CD4-positive, alpha-beta T cell treated with Interleukin-15 for 1 hour (primary cell): Measurements from ENCODE around the gene PIK3R3.
"Not testable (repeated sequence)": the region's sequence is repeated elsewhere in the genome, so short reads cannot be mapped to it uniquely, and the experiment has no call there.

Experiments used
- DNase-seq: peaks from one replicate; pipeline ENCODE4 v3.0.0-alpha.2; 2020

PIK3R3 gene

DNA sequence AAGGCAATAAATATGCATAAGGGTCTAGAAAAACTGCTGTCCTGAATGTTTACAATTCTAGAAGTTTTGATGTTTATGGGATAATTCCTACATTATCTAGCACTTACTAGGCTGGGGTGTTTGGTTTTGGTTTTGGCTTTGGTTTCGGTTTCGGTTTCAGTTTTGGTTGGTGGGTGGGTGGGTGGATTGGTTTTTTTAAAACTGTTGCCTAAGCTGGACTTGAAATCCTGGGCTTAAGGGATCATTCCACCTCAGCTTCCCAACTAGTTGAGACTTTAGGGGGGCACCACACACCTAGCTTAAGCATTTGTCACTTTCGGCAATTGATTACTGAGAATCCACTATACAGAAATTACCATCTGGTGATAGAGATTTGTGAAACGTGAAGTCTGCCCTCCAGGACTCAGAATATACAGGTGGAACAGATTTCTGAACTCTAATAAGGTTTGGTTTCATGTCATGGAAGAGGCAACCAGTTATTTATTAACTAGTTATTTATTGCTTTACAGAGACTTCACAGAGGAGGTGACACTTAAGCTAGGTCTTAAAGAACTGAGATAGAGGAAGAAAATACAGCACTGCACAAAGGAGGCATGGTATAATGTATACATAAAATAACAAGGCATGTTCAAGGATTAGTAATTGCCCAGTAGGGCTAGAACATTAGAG, 69.6 kb downstream of the PIK3R3 start:
- no peak for DNase-seq

DNA sequence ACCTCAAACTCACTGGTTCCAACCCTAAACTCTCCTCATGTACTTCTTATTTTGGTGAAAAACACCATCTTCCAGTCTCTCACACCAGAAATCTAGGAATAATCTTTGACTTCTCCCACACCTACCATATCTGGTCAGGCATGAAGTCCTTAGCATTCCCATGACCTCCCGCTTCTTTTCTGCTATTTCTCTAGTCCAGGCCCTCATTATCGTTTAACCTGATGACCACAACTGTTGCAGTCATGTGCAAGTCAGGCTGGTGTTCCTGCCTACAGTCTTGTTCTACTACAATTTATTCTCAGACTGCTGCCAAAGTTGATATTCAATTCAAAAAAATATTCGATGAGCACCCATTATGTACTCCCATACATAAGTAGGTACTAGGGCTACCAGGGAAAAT, 71.3 kb downstream of the PIK3R3 start:
- no peak for DNase-seq

DNA sequence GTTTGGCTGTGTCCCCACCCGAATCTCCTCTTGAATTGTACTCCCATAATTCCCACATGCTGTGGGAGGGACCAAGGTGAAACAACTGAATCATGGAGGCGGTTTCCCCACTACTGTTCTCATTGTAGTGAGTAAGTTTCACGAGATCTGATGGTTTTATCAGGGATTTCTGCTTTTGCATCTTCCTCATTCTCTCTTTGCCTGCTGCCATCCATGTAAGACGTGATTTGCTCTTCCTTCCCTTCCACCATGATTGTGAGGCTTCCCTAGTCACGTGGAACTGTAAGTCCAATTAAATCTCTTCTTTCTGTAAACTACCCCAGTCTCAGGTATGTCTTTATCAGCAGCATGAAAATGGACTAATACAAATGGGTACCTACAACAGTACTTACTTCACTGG, 73.5 kb downstream of the PIK3R3 start:
- DNase-seq: no peak

DNA sequence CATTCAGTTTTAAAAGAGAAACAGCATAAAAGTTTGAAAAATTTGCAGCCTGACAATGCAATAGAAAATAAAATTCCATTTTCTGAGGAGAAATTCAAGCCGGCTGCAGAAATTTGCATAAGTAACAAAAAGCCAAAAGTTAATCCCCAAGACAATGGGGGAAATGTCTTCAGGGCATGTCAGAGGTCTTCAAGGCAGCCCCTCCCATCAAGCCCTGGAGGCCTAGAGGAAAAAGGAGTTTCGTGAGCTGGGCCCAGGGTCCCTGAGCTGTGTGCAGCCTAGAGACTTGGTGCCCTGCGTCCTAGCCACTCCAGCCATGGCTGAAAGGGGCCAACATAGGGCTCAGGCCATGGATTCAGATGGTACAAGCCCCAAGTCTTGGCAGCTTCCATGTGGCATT, 74.6 kb downstream of the PIK3R3 start:
- DNase-seq: no peak

DNA sequence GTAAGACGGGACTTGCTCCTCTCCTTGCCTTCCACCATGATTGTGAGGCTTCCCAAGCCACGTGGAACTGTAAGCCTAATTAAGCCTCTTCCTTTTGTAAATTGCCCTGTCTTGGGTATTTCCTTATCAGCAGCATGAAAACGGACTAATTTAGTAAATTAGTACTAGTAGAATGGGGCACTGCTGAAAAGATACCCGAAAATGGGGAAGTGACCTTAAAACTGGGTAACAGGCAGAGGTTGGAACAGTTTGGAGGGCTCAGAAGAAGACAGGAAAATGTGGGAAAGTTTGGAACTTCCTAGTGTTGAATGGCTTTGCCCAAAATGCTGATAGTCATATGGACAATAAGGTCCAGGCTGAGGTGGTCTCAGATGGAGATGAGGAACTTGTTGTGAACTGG, 75.2 kb downstream of the PIK3R3 start:
- not testable (repeated sequence) for DNase-seq

DNA sequence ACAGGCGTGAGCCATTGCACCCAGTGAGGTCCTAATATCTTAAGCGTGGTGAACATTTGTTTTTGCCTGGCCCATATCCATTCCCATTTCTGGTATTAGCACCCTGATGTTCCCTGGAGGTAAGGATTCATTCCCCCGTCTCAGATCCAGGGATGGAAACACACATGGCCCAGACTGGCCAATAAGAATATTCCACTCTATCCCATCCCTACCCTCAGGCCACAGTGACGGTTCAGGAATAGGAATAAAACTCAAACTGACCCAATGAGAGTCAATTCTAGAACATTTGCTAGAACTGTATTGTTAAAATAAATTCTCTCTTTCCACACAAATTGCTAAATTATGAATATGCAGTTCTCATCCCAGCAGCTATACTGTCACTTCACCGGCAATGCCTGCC, 76.1 kb downstream of the PIK3R3 start:
- no peak for DNase-seq

DNA sequence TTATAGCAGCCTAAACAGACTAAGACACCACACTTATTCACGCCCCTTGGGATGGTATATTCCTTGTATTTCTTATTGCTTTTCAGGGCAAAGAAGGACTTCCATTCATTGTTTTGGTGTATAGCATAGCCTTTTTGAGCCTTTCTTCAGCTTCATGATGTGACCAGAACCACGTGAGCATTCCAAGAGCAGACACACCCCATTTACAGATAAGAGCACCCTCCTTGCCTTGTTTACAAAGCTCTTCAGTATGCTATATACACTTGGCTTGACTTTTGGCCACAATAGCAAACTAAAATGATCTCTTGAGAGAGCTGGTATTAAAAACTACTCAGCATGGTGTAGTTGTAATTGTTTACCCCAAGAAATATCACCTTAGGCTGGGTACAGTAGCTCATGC, 78.7 kb downstream of the PIK3R3 start:
- DNase-seq: no peak

DNA sequence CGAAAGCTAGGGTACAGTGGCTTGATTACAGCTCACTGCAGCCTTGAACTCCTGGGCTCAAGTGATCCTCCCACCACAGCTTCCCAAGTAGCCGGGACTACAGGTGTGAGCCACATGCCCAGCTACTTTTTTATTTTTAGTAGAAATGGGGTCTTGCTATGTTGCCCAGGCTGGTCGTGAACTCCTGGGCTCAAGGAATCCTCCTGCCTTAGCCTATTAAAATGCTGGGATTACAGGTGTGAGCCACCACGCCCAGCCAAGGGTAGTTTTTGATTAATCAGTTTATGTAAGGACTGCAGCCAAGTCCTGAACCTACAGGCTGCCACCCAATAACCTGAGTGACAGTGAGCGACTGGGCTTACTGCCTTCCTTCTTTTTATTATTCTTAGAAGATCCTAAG, 88.3 kb downstream of the PIK3R3 start:
- DNase-seq: no peak

DNA sequence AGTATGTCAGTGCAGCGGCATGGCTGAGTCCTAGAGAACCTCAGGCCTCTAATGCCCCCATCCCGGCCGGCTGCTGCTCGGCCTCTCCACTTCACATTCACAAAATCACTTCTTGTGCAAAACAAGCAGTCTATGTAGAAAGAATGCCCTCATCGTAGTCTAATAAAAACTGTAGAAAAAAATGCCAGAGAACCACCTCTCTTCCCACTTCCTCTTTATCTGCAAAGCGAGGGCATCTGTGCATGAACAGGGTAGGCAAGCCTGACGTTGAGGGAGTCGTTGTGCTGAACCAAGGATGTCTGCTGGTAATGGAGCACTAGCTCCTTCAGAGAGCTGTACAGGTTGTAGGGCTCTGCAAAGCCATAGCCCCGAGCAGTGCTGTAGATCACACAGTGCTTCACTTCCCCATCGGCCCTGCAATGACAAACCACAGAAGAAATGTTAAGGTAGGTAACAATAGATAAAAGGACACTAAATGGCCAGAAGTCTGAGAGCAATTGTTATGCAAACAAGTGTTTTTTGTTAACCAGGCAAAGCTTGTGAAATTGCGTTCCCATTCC, 88.9 kb downstream of the PIK3R3 start:
- peak; percentile 64 for DNase-seq

DNA sequence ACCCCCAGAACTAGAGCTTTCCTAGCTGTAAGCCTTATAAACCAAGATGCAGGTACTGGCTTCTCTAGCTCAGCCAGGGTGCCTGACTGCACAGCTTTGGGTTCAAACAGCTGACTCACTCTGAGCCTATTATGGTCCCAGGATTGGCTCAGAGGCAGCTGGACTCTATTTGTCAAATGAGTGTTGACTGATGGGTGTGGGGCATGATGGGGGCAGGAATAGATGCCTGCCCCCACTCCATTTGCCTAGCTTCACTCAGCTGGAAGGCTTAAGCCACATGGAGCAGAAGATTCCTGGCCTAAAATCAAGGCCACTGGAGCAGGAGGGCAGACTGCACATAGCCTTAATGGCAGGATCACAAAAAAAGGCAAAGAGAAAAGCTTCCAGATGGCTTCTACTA, 90.5 kb downstream of the PIK3R3 start:
- no peak for DNase-seq

DNA sequence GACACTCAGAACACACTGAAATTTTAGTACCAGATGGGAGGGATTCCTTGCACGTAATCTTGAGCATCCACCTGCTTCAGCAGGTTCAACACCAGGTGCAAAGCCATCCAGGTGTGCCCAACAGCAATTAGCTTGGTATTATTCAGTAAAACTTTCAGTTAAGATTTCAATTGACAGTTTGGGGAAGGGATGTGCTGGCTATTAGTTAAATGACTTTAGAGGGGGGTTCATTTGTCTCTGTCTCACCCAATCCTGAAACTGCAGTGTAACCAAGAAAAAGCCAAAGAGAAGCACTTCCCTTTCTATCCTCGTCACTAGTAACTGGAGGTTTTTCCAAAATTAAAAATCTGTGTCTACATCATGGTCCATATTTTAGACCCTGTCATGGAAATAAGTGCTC, 90.9 kb downstream of the PIK3R3 start:
- DNase-seq: no peak

DNA sequence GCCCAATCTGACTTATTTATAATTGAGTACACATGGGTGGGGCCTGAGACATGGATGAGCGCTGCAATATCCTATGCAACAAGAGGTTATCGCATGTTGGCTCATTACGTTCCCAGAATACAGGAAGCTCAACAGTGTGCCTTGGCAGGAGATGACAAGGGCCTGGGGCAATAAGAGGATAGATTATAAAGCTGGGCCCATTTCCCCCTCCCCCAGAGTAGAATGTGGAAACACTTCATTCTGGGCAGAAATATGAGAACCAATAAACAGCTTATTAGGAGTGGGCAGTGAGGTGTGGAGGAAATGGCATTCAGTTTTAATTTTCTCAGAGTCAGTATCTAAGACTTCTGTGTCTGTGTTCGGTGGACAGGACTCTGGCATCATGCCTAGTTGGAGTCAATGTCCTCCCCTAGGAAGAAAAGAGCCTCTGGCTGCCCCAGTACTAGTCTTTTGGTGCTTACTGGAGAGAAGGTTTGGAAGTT, 92.8 kb downstream of the PIK3R3 start:
- no peak for DNase-seq

DNA sequence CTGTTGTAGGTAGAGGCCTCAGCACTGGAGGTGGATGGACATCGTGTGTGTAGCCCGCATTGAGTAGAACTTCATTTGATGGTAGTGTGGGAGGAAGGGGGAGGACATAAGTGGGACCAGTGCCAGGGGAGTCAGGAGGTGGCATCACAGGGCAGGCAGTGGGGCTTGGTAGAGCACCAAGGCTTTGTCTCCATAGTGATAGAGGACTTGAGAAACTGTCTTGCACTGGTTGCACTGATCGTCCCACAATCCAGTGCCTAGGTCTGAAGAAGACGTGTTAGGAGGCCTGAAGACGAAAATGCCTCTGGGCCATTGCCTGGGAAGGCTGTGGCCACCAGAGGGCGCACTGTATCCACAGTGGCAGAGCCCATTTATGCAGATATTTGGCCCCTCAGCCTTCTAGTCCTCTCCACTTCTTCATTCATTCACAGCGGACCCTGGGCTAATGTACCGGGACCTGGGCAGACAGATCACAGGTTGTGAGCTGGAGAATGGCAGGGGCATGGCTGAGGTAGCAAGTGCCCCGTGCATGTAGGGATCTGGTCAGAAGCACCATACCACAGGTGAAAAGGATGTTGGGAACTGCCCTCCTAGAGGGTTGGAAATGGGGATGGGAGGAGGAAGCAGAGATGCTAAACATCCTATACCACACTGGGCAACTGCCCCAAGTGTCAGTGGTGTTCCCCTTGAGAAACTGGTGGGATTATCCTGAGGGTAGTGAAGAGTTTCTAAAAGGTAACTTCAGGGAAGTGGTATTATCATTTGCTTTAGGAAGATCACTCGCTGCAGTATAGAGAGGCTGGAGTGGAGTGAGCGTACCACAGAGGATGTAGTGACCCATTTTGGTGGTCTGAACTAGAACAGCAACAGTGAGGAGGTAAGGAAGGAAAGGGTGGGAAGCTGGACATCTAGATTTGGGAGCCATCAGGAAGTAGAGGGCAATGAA, 95.3 kb downstream of the PIK3R3 start:
- DNase-seq: peak; percentile 77

DNA sequence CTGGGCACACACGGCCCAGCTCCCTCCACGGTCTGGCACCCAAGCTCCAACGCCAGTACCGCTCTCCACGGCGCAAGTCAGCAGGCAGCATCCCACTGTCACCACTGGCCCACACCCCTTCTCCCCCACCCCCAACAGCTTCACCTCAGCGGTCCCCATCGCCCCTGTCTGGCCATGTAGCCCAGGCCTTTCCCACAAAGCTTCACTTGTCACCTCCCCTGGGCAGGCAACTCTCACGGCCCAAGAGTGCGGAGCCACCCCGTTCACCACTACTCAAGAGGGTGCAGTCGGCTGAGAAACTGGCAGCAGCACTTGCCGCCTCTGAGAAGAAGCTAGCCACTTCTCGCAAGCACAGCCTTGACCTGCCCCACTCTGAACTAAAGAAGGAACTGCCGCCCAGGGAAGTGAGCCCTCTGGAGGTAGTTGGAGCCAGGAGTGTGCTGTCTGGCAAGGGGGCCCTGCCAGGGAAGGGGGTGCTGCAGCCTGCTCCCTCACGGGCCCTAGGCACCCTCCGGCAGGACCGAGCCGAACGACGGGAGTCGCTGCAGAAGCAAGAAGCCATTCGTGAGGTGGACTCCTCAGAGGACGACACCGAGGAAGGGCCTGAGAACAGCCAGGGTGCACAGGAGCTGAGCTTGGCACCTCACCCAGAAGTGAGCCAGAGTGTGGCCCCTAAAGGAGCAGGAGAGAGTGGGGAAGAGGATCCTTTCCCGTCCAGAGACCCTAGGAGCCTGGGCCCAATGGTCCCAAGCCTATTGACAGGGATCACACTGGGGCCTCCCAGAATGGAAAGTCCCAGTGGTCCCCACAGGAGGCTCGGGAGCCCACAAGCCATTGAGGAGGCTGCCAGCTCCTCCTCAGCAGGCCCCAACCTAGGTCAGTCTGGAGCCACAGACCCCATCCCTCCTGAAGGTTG, 97.6 kb downstream of the PIK3R3 start:
- DNase-seq: no peak

DNA sequence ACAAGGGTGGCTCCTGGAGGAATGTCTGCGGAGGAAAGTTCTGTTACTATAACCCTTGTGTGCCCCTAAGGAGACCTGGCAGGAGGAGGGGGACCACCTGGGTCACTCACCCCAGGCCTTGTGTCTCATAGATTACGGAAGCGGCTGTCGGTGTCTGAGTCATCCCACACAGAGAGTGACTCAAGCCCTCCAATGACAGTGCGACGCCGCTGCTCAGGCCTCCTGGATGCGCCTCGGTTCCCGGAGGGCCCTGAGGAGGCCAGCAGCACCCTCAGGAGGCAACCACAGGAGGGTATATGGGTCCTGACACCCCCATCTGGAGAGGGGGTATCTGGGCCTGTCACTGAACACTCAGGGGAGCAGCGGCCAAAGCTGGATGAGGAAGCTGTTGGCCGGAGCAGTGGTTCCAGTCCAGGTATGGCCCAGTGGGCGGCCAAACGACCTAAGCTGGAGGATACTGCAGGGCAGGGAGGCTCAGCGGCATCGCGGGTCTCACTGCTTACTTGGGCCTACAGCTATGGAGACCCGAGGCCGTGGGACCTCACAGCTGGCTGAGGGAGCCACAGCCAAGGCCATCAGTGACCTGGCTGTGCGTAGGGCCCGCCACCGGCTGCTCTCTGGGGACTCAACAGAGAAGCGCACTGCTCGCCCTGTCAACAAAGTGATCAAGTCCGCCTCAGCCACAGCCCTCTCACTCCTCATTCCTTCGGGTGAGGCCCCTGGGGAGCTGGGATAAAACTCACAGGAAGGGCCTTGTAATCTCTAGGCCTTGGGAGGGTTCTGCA, 101.4 kb downstream of the PIK3R3 start:
- no peak for DNase-seq

DNA sequence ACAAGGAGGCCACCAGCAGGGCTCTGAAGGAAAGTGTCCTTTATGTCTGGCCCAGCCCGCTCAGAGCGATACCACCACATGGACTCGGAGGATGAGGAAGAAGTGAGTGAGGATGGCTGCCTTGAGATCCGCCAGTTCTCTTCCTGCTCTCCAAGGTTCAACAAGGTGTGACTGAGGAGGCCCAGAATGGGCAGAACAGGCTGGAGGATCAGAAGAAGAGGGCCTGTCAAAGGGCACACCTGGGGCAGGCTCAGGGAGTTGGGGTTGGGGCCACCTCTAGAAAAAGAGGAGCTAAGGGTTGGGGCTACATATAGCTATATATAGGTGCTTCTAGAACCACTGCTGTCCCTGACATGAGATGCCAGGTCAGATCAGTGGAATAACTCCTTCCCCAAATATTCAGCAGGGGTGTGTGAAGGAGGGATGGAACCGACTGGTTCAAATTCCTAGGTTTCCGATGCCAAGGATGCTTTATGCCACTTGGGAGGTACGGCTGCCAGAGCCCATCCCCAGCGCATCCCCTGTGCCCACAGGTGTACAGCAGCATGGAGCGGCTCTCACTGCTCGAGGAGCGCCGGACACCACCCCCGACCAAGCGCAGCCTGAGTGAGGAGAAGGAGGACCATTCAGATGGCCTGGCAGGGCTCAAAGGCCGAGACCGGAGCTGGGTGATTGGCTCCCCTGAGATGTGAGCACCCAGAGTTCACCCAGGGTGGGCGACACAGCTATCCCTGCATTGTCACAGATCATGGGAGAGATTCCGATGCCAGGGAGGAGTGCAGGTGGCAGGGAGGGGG, 102.2 kb downstream of the PIK3R3 start:
- no peak for DNase-seq

DNA sequence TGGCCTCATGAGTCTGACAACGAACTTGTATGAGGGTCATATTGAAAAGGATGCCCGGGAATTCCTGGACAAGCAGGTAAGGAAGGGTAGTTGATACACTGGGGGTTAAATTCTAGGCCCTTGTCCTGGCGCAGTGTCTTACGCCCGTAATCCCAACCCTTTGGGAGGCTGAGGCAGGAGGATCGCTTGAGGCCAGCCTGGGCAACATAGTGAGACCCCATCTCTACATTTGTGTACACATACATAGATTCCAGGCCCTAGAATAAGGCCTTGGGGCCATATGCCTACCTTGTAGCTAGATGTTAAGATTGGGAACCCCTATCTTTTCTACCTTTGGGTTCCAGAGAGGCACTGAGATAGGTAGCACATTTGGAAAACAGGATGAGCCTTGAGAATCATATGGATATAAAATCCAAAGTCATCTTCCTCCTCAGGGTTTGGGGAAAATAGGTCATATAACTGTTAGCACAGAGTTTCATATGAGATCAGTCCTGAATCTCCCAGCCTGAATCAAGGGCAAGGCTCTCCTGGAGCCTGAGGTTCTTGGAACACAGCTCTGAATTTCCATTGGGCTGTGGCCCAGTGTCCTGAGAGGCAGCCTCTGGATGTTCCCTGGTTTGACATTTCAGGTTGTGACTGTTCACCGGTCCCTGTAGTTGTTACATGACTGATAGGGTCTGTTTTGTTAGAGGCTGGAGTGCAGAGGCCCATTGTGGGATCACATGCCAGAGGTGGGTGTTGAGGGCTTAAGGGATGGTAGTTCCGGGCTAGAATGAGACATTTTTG, 104.4 kb downstream of the PIK3R3 start:
- no peak for DNase-seq

DNA sequence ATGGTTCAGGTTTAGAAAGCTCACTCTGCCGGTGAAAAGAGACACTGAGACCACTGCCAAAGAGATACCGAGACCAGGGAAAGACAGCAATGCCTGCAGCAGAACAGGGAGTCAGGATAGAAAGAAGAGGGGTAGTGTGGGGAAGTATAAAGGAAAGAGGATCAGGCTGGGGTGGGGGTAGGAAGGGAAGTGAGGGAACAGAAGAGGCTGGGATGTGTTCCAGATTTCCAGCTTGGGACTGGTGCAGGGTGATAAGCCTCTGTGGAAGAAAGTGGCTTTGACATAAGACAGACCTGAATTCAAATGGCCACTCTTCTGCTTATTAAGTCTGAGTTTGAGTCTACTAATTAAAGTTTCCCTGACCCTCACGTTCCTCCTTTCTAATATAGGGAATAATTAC, 105.9 kb downstream of the PIK3R3 start:
- no peak for DNase-seq

DNA sequence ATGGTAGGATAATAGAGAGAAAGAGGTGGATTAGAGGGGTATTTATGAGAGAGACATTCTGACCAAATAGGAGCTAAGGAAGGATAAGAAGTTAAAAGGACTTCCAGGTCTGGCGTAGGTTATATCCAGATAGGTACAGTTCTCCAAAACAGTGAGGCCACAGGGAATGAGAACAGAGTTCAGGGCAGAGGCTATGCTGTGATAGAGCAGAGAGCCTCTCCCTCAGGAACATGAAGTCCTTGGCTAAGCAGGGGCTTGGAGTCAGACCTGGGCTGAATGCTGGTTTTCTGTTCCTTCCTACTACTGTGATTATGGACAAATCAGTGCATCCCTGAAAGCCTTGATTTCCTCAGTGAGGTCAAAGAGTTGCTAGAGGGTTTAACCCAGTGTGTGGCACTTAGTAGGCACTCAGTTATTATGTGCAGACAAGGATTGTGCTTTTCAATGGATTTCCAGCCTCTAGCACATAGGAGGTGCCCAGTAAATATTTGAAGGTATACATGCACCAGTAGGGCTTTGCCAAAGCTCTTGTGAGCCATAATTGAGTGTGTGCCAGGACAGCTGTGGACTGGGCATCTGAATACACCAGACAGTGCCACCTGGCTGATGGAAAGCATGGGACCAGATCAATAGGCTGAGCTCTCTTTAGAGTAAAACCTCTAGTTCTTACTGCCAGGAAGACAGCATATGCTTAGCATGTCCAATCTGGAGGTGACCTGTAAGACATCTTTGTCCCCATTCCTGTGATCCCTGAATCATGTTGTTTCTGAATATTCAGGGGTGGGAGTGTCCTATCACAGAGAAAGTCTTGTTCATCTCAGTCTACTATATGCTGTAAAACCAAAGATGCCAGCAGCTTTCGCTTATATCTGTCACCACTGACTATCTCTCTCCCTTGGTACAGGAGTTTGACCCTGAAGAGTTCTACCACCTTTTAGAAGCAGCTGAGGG, 111.1 kb downstream of the PIK3R3 start:
- DNase-seq: no peak
